DND-41 (cell line): ENCODE results near the gene FAM83D.

Experiments used
- EZH2 ChIP-seq: IDR thresholded peaks from 3 replicates; pipeline ENCODE4 v1.6.1; 2012; ENCODE audit warnings: borderline replicate concordance, low read depth, mild to moderate bottlenecking, moderate library complexity, low read length, inconsistent platforms; ENCODE audit not compliant: severe bottlenecking
- TF ChIP-seq, protein P1 (sequence below): IDR thresholded peaks from 2 replicates; pipeline ENCODE4 v1.5.1; 2012; ENCODE audit warnings: borderline replicate concordance, low read length, moderate library complexity, mild to moderate bottlenecking; ENCODE audit not compliant: poor library complexity, severe bottlenecking; ENCODE audit errors: extremely low read depth

DNA sequence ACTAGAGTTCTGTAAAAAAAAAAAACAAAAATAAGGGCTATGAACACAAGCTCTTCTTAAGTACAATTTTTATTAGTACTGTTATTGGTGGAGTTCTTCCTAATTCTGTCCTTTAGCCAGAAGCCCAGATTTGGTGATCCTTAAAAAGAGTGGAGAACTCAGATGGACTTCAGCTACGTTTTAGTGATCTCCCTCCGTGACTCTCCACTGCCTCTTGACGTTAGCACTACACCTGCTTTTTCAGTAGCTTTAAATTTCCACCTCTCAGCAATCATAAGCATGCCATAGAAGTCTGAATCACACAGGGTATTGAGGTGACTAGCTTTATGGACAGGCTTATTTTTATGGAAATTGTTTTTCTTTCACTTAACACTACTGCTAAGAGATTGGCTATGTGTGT, 53.6 kb downstream of the FAM83D start:
- TF ChIP-seq, protein P1, sequence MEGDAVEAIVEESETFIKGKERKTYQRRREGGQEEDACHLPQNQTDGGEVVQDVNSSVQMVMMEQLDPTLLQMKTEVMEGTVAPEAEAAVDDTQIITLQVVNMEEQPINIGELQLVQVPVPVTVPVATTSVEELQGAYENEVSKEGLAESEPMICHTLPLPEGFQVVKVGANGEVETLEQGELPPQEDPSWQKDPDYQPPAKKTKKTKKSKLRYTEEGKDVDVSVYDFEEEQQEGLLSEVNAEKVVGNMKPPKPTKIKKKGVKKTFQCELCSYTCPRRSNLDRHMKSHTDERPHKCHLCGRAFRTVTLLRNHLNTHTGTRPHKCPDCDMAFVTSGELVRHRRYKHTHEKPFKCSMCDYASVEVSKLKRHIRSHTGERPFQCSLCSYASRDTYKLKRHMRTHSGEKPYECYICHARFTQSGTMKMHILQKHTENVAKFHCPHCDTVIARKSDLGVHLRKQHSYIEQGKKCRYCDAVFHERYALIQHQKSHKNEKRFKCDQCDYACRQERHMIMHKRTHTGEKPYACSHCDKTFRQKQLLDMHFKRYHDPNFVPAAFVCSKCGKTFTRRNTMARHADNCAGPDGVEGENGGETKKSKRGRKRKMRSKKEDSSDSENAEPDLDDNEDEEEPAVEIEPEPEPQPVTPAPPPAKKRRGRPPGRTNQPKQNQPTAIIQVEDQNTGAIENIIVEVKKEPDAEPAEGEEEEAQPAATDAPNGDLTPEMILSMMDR, result no peak
- TF ChIP-seq EZH2, result no peak
